Measurements from ENCODE around the gene RDH11.
"Not testable (repeated sequence)": the region's sequence is repeated elsewhere in the genome, so short reads cannot be mapped to it uniquely, and the experiment has no call there.

The RDH11 gene

GRCh38 chr14:67695394-67695949 lies at the start of gene RDH11:
Gene RDH11 (minus strand): TSS chr14:67695764. CDS start chr14:67695703, 61 bp downstream.
- DNase-seq, result peak; percentile 82 to 98 (median 90)
- intact Hi-C loops (cut with DNase I), result loop anchor here (2.0 to 10.0 kb wide), 2 partner anchors 21 to 331 kb away; partner anchors contain the start of genes EIF2S1 and VTI1B

- DNase-seq, result no peak
- intact Hi-C loops (cut with DNase I), result no loop called here
Observed at GRCh38 chr14:67744046-67744445, 48.5 kb upstream of the RDH11 start.

GRCh38 chr14:67738740-67739504 lies 43.4 kb upstream of the RDH11 start:
- no peak for DNase-seq
- intact Hi-C loops (cut with DNase I), result no loop called here

GRCh38 chr14:67736771-67737170 lies 41.2 kb upstream of the RDH11 start:
- intact Hi-C loops (cut with DNase I), result no loop called here
- no peak for DNase-seq

GRCh38 chr14:67735336-67736147 lies 40.0 kb upstream of the RDH11 start:
- no peak for DNase-seq

GRCh38 chr14:67734675-67735074 lies 39.1 kb upstream of the RDH11 start:
- intact Hi-C loops (cut with DNase I), result no loop called here
- no peak for DNase-seq

More at GRCh38 chr14:67735336-67736147, 40.0 kb upstream of the RDH11 start:
- intact Hi-C loops (cut with DNase I), result no loop called here

GRCh38 chr14:67733616-67734015 lies 38.1 kb upstream of the RDH11 start:
- intact Hi-C loops (cut with DNase I), result no loop called here
- no peak for DNase-seq

- no peak for DNase-seq
- intact Hi-C loops (cut with DNase I), result no loop called here
Observed at GRCh38 chr14:67729072-67729885, 33.7 kb upstream of the RDH11 start.

GRCh38 chr14:67728258-67728657 lies 32.7 kb upstream of the RDH11 start:
- intact Hi-C loops (cut with DNase I), result no loop called here
- no peak for DNase-seq

GRCh38 chr14:67727361-67727760 lies 31.8 kb upstream of the RDH11 start:
- intact Hi-C loops (cut with DNase I), result no loop called here
- no peak for DNase-seq

GRCh38 chr14:67725171-67725570 lies 29.6 kb upstream of the RDH11 start:
- no peak for DNase-seq
- intact Hi-C loops (cut with DNase I), result no loop called here

- intact Hi-C loops (cut with DNase I), result no loop called here
- peak; percentile 32 to 94 (median 63) for DNase-seq
Observed at GRCh38 chr14:67722293-67722692, 26.7 kb upstream of the RDH11 start.

GRCh38 chr14:67721875-67722274 lies 26.3 kb upstream of the RDH11 start:
- DNase-seq, result no peak
- intact Hi-C loops (cut with DNase I), result no loop called here

GRCh38 chr14:67719866-67720265 lies 24.3 kb upstream of the RDH11 start:
- DNase-seq, result no peak
- intact Hi-C loops (cut with DNase I), result no loop called here

- intact Hi-C loops (cut with DNase I); DNase-seq: not testable (repeated sequence)
Observed at GRCh38 chr14:67719385-67719784, 23.8 kb upstream of the RDH11 start.

GRCh38 chr14:67718265-67718664 lies 22.7 kb upstream of the RDH11 start:
- intact Hi-C loops (cut with DNase I), result no loop called here
- DNase-seq, result no peak

- DNase-seq, result no peak
- intact Hi-C loops (cut with DNase I), result no loop called here
Observed at GRCh38 chr14:67717048-67717447, 21.5 kb upstream of the RDH11 start.

- intact Hi-C loops (cut with DNase I), result no loop called here
- no peak for DNase-seq
Observed at GRCh38 chr14:67710209-67710608, 14.6 kb upstream of the RDH11 start.

GRCh38 chr14:67709796-67710195 lies 14.2 kb upstream of the RDH11 start:
- intact Hi-C loops (cut with DNase I), result loop anchor here (10.0 kb wide), 1 partner anchor 95 kb away; the partner anchor contains the start of gene ARG2
- not testable (repeated sequence) for DNase-seq

- intact Hi-C loops (cut with DNase I), result loop anchor here (10.0 kb wide), 1 partner anchor 95 kb away; the partner anchor contains the start of gene ARG2
- DNase-seq, result not testable (repeated sequence)
Observed at GRCh38 chr14:67709346-67709745, 13.8 kb upstream of the RDH11 start.

Measured in posterior cingulate gyrus (tissue), 11 donors.